Nephron progenitor cell (in vitro differentiated cells): Measurements from ENCODE around the gene NPTX1.

ENCODE experiments used
- DNase-seq: peaks from one replicate; pipeline ENCODE4 v3.0.0; 2021
- H3K27ac Mint-ChIP-seq: 2 replicates; pipeline ENCODE4 v1.8.0; 2021; ENCODE audit warnings: mild to moderate bottlenecking, moderate library complexity, mixed read lengths
- H3K27me3 Mint-ChIP-seq: 2 replicates; pipeline ENCODE4 v1.8.0; 2021; ENCODE audit warnings: mild to moderate bottlenecking, low read depth, mixed read lengths; ENCODE audit not compliant: poor library complexity
- H3K36me3 Mint-ChIP-seq: 2 replicates; pipeline ENCODE4 v1.8.0; 2021; ENCODE audit warnings: low read depth, mixed read lengths
- H3K4me1 Mint-ChIP-seq: 2 replicates; pipeline ENCODE4 v1.8.0; 2021; ENCODE audit warnings: mixed read lengths
- H3K4me3 Mint-ChIP-seq: 2 replicates; pipeline ENCODE4 v1.8.0; 2021; ENCODE audit warnings: mild to moderate bottlenecking, moderate library complexity, mixed read lengths
- H3K9me3 Mint-ChIP-seq: 2 replicates; pipeline ENCODE4 v1.8.0; 2021; ENCODE audit warnings: mild to moderate bottlenecking, moderate library complexity, mixed read lengths
- TF ChIP-seq, protein P1 (sequence below): fragments of 200-600 bp; sonication (generic); IDR thresholded peaks from 2 replicates; pipeline ENCODE4 v1.5.0; 2021; ENCODE audit warnings: antibody characterized with exemption

The NPTX1 gene

DNA sequence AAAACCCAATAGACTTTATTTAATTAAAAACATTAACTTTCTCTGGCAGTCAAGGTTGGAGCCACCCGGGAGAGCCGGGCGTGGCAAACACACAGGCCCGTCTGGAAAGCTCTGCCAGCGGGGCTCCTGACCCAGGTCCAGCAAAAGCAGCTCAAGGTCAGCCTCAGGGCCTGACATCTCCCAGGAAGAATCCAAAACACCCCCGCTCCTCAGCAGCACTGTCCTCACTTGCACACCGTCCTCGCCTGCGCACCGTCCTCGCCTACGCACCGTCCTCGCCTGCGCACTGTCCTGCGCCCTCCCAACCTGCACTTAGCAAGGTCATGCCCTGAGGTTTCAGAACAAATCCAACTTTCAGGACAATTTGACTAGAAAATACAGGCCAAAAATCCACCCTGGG, 36.8 kb upstream of the NPTX1 start:
- Mint-ChIP-seq H3K36me3 (no peaks in the 10 kb centered on the region), H3K27ac (no peak overlapping the region), H3K27me3 (peaks cover 26% of the 10 kb centered on the region), H3K4me1 (peaks cover 23% of the 10 kb centered on the region), H3K4me3 (peak overlapping the region; percentile 12), H3K9me3 (no peaks in the 10 kb centered on the region)
- DNase-seq = no peak
- TF ChIP-seq, protein P1, sequence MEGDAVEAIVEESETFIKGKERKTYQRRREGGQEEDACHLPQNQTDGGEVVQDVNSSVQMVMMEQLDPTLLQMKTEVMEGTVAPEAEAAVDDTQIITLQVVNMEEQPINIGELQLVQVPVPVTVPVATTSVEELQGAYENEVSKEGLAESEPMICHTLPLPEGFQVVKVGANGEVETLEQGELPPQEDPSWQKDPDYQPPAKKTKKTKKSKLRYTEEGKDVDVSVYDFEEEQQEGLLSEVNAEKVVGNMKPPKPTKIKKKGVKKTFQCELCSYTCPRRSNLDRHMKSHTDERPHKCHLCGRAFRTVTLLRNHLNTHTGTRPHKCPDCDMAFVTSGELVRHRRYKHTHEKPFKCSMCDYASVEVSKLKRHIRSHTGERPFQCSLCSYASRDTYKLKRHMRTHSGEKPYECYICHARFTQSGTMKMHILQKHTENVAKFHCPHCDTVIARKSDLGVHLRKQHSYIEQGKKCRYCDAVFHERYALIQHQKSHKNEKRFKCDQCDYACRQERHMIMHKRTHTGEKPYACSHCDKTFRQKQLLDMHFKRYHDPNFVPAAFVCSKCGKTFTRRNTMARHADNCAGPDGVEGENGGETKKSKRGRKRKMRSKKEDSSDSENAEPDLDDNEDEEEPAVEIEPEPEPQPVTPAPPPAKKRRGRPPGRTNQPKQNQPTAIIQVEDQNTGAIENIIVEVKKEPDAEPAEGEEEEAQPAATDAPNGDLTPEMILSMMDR = no peak

DNA sequence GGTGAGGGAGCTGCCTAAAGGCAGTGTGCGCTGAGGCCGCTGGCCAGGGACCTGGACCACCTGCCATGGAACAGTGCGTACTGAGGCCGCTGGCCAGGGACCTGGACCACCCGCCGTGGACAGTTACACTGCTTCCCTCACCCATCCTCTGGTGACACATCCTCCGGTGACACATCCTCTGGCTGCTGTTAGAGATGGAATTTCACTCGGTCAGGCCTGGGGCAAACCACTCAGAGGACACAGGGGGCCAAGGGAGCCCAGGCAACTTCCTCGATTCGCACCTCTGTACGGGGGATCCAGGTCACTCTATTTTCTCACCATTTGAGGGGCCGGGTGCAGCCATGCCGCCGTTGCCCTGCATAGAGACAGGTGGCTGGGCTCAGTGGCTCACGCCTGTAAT, 35.8 kb upstream of the NPTX1 start:
- Mint-ChIP-seq H3K4me1 (peaks cover 20% of the 10 kb centered on the region), H3K36me3 (no peaks in the 10 kb centered on the region), H3K27me3 (peaks cover 34% of the 10 kb centered on the region), H3K27ac (no peak overlapping the region), H3K4me3 (no peak overlapping the region), H3K9me3 (no peaks in the 10 kb centered on the region)
- DNase-seq = no peak
- TF ChIP-seq, protein P1 = no peak

- H3K9me3 Mint-ChIP-seq = no peaks in the 10 kb centered on the region
- no peaks in the 10 kb centered on the region for H3K36me3 Mint-ChIP-seq
- no peak overlapping the region for H3K4me3 Mint-ChIP-seq
- peaks cover 13% of the 10 kb centered on the region for H3K4me1 Mint-ChIP-seq
- H3K27me3 Mint-ChIP-seq = peaks cover 38% of the 10 kb centered on the region
- TF ChIP-seq, protein P1 = peak; percentile 18
- no peak overlapping the region for H3K27ac Mint-ChIP-seq
- DNase-seq = peak; percentile 33
Measured at GRCh38 chr17:80511222-80512180, 35.1 kb upstream of the NPTX1 start.

DNA sequence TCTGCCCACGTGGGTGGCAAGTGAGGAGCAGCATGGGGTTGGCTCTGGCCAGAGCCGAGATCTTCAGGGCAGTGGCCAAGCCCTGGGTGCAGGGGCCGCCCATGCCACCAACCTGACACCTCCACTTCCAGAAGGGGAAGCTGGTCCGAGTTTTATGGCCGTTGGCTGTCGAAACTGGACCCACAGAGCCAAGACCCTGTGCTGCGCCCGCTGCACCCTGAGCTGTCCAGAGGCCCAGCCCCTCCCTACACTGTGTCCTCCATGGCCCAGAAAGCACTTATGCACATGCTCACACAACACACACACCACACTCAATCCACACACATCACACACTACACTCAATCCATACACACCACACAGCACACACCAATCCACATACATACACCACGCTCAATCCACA, 34.4 kb upstream of the NPTX1 start:
- Mint-ChIP-seq H3K27ac (no peak overlapping the region), H3K36me3 (no peaks in the 10 kb centered on the region), H3K27me3 (peaks cover 45% of the 10 kb centered on the region), H3K9me3 (no peaks in the 10 kb centered on the region), H3K4me1 (peaks cover 10% of the 10 kb centered on the region), H3K4me3 (no peak overlapping the region)
- no peak for DNase-seq
- TF ChIP-seq, protein P1 = no peak

GRCh38 chr17:80510132-80510531, 33.7 kb upstream of the NPTX1 start:
- Mint-ChIP-seq H3K4me1 (peaks cover 12% of the 10 kb centered on the region), H3K36me3 (no peaks in the 10 kb centered on the region), H3K27ac (no peak overlapping the region), H3K4me3 (no peak overlapping the region), H3K27me3 (peaks cover 48% of the 10 kb centered on the region), H3K9me3 (no peaks in the 10 kb centered on the region)
- TF ChIP-seq, protein P1 = no peak
- DNase-seq = no peak

- H3K36me3 Mint-ChIP-seq = no peaks in the 10 kb centered on the region
- no peak overlapping the region for H3K27ac Mint-ChIP-seq
- no peak overlapping the region for H3K4me3 Mint-ChIP-seq
- TF ChIP-seq, protein P1 = no peak
- peaks cover 15% of the 10 kb centered on the region for H3K4me1 Mint-ChIP-seq
- H3K27me3 Mint-ChIP-seq = peaks cover 55% of the 10 kb centered on the region
- no peak for DNase-seq
- H3K9me3 Mint-ChIP-seq = no peaks in the 10 kb centered on the region
Measured at GRCh38 chr17:80509311-80509710, 32.9 kb upstream of the NPTX1 start.
